HepG2 (cell line): Measurements from ENCODE around the gene TRIM5. TPM values are rescaled to one million over a fixed set of nuclear protein-coding genes. Genes with fewer than 3 reads are reported as not detected.
A peak's percentile ranks its signal among the peaks of the same experiment; 100 is the strongest.

Source experiments
- ASH2L ChIP-seq: fragments of 300-600, 200-600 bp; sonication (generic); IDR thresholded peaks from 2 replicates; pipeline ENCODE4 v1.7.0; 2017; ENCODE audit warnings: low read depth, mild to moderate bottlenecking, moderate library complexity, mixed read lengths, low read length; ENCODE audit not compliant: insufficient read length
- ATRX ChIP-seq: sonication (generic); formaldehyde crosslinking; IDR thresholded peaks from 2 replicates; pipeline ENCODE4 v1.4.0; 2020; ENCODE audit warnings: missing genetic modification reagents, borderline replicate concordance
- GATAD2A ChIP-seq: IDR thresholded peaks from 2 replicates; pipeline ENCODE4 v1.6.1; 2016
- KLF13 ChIP-seq: sonication (generic); formaldehyde crosslinking; IDR thresholded peaks from 2 replicates; pipeline ENCODE4 v1.4.0; 2020; ENCODE audit warnings: mild to moderate bottlenecking, missing genetic modification reagents
- KMT2A ChIP-seq: sonication (generic); formaldehyde crosslinking; IDR thresholded peaks from 2 replicates; pipeline ENCODE4 v1.4.0; 2020; ENCODE audit warnings: missing genetic modification reagents
- MAF1 ChIP-seq: sonication (generic); formaldehyde crosslinking; IDR thresholded peaks from 2 replicates; pipeline ENCODE4 v1.5.0; 2020; ENCODE audit warnings: missing genetic modification reagents, borderline replicate concordance
- MEF2D ChIP-seq: sonication (generic); formaldehyde crosslinking; IDR thresholded peaks from 2 replicates; pipeline ENCODE4 v1.5.1; 2020; ENCODE audit warnings: mild to moderate bottlenecking, missing genetic modification reagents
- MEIS2 ChIP-seq: sonication (generic); formaldehyde crosslinking; IDR thresholded peaks from 2 replicates; pipeline ENCODE4 v1.9.0; 2021; ENCODE audit warnings: mild to moderate bottlenecking, missing genetic modification reagents
- NONO ChIP-seq, 2 experiments: fragments of 450-650 bp in 1 of 2; sonication (generic) in 1 of 2; formaldehyde crosslinking in 1 of 2; IDR thresholded peaks in 1 of 2; conservative IDR thresholded peaks in 1 of 2; 2 replicates each; pipeline versions ENCODE4 v1.6.1 to v1.8.0; 2017 to 2022; ENCODE audit warnings: mild to moderate bottlenecking in 1 of 2, missing genetic modification reagents in 1 of 2, moderate library complexity in 1 of 2
- PHF21A ChIP-seq: sonication (generic); formaldehyde crosslinking; IDR thresholded peaks from 2 replicates; pipeline ENCODE4 v1.5.0; 2020; ENCODE audit warnings: mild to moderate bottlenecking, missing genetic modification reagents
- SMAD3 ChIP-seq: sonication (generic); formaldehyde crosslinking; IDR thresholded peaks from 2 replicates; pipeline ENCODE4 v1.4.0; 2020; ENCODE audit warnings: missing genetic modification reagents
- SP5 ChIP-seq: IDR thresholded peaks from 2 replicates; pipeline ENCODE4 v1.6.1; 2016; ENCODE audit warnings: low read depth, borderline replicate concordance
- YEATS4 ChIP-seq: sonication (generic); formaldehyde crosslinking; IDR thresholded peaks from 2 replicates; pipeline ENCODE4 v1.4.0; 2020; ENCODE audit warnings: missing genetic modification reagents, borderline replicate concordance
- ZEB1 ChIP-seq: IDR thresholded peaks from 2 replicates; pipeline ENCODE4 v1.6.1; 2012; ENCODE audit warnings: mild to moderate bottlenecking, low read depth, inconsistent platforms; ENCODE audit not compliant: insufficient replicate concordance
- ZNF17 ChIP-seq: sonication (generic); formaldehyde crosslinking; IDR thresholded peaks from 2 replicates; pipeline ENCODE4 v1.5.0; 2020; ENCODE audit warnings: mild to moderate bottlenecking, missing genetic modification reagents
- ZNF264 ChIP-seq: sonication (generic); formaldehyde crosslinking; IDR thresholded peaks from 2 replicates; pipeline ENCODE4 v1.4.0; 2020; ENCODE audit warnings: missing genetic modification reagents
- ZNF383 ChIP-seq: sonication (generic); formaldehyde crosslinking; IDR thresholded peaks from 2 replicates; pipeline ENCODE4 v1.4.0; 2020; ENCODE audit warnings: missing genetic modification reagents, mild to moderate bottlenecking, borderline replicate concordance
- ZNF546 ChIP-seq: sonication (generic); formaldehyde crosslinking; conservative IDR thresholded peaks from 2 replicates; pipeline ENCODE4 v1.8.1; 2023; ENCODE audit warnings: mild to moderate bottlenecking, missing genetic modification reagents
- ZNF550 ChIP-seq: sonication (generic); formaldehyde crosslinking; IDR thresholded peaks from 2 replicates; pipeline ENCODE4 v1.4.0; 2020; ENCODE audit warnings: mild to moderate bottlenecking, missing genetic modification reagents, borderline replicate concordance
- ZNF660 ChIP-seq: sonication (generic); formaldehyde crosslinking; IDR thresholded peaks from 2 replicates; pipeline ENCODE4 v1.5.1; 2020; ENCODE audit warnings: mild to moderate bottlenecking, low read depth, missing genetic modification reagents, borderline replicate concordance
- ZNF749 ChIP-seq: sonication (generic); formaldehyde crosslinking; IDR thresholded peaks from 2 replicates; pipeline ENCODE4 v1.8.0; 2022; ENCODE audit warnings: mild to moderate bottlenecking, missing genetic modification reagents, moderate library complexity, borderline replicate concordance
- ZNF772 ChIP-seq: sonication (generic); formaldehyde crosslinking; IDR thresholded peaks from 2 replicates; pipeline ENCODE4 v1.5.0; 2020; ENCODE audit warnings: mild to moderate bottlenecking, missing genetic modification reagents
- ZNF839 ChIP-seq: sonication (generic); formaldehyde crosslinking; IDR thresholded peaks from 2 replicates; pipeline ENCODE4 v1.4.0; 2020; ENCODE audit warnings: missing genetic modification reagents, mild to moderate bottlenecking, borderline replicate concordance
- ZSCAN22 ChIP-seq: sonication (generic); formaldehyde crosslinking; IDR thresholded peaks from 2 replicates; pipeline ENCODE4 v1.4.0; 2020; ENCODE audit warnings: mild to moderate bottlenecking, missing genetic modification reagents
- polyA plus RNA-seq, 8 experiments: library from polyadenylated mRNA; depleted of rRNA in 3 of 8; stranded (reverse) in 7 of 8; unstranded in 1 of 8; fragments of >200 nt; fragmentation: Illumina TruSeq in 4 of 8; extraction: Trizol in 4 of 8; gene quantifications; 2 replicates each; pipeline versions ENCODE4 v1.2.1 to v1.2.3, GENCODE V29; 2011 to 2016; ENCODE audit warnings: low read depth in 4 of 8, missing spikeins in 1 of 8, mixed read lengths in 1 of 8; ENCODE audit not compliant: insufficient read depth in 1 of 8
- total RNA-seq, 5 experiments: library from RNA; depleted of rRNA; stranded (reverse); fragments of >200 nt; fragmentation: Illumina TruSeq; extraction: Trizol; gene quantifications; 2 replicates each; pipeline ENCODE4 v1.2.3, GENCODE V29; 2016; ENCODE audit warnings: low read depth in 1 of 5
- TF ChIP-seq, protein P1 (sequence below): sonication (generic); formaldehyde crosslinking; IDR thresholded peaks from 2 replicates; pipeline ENCODE4 v1.5.0; 2020; ENCODE audit warnings: mild to moderate bottlenecking, missing genetic modification reagents, borderline replicate concordance
- TF ChIP-seq, protein P2 (sequence below): sonication (generic); formaldehyde crosslinking; IDR thresholded peaks from 2 replicates; pipeline ENCODE4 v1.4.0; 2020; ENCODE audit warnings: mild to moderate bottlenecking, missing genetic modification reagents

Gene TRIM5
- total and polyA plus RNA-seq, 2 of the 13 experiments (the other 11 are each of a cell fraction or from before 2014, with no cell fraction given) = 7.8 to 13.1 TPM

DNA sequence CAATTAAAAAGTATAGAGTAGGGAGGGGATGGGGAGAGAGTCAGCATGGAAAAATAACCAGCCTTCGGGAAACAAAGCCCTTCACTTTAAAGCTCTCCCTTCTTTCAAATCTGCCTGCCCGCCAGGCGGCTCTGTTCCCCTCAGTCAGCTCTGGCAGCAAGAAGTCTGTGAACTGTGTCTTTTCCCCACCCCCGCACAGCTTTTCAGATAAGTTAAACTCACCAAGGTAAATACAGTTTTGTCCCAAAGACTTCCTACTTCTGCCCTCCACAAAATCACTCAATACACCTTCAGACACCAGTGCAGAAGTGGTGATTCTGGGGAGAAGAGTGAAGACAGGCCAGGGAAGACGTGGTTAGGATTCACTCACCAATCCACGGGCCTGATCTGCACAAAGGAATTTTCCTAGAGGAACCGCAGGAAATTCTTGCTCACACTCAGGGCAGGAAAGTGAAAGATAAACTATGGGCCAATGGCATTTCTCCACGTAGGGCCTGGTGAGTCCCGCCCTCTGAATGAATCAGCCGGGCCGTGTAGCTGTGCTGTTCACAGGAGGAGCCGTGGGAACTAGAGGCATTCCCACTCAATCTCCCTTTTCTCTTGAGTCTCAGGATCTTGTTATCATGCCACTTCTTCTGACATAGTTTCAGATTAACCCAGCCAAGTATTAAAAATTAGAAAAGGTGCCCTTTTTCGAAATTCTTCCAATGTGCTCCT lies at the start of gene TRIM5 (continued):
- TF ChIP-seq ZNF839 (CRISPR knock-in tag) = no peak
- 0 out of 2 replicates have a peak, but pooled peaks have one; percentile 3 for TF ChIP-seq SP5
- TF ChIP-seq ZNF772 (CRISPR knock-in tag) = no peak; the same call in 1 of the 2 replicates
- TF ChIP-seq GATAD2A (CRISPR knock-in tag) = peak; percentile 52
- TF ChIP-seq, protein P1, sequence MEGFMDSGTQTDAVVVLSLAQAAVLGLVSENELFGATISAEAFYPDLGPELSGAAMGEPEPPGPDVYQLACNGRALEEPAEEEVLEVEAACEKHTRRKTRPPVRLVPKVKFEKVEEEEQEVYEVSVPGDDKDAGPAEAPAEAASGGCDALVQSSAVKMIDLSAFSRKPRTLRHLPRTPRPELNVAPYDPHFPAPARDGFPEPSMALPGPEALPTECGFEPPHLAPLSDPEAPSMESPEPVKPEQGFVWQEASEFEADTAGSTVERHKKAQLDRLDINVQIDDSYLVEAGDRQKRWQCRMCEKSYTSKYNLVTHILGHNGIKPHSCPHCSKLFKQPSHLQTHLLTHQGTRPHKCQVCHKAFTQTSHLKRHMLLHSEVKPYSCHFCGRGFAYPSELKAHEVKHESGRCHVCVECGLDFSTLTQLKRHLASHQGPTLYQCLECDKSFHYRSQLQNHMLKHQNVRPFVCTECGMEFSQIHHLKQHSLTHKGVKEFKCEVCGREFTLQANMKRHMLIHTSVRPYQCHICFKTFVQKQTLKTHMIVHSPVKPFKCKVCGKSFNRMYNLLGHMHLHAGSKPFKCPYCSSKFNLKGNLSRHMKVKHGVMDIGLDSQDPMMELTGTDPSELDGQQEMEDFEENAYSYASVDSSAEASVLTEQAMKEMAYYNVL (CRISPR knock-in tag) = no peak
- no peak for TF ChIP-seq ZEB1
- TF ChIP-seq ZNF383 (CRISPR knock-in tag) = no peak
- TF ChIP-seq ZNF749 = no peak
- TF ChIP-seq ZSCAN22 (CRISPR knock-in tag) = no peak
- TF ChIP-seq PHF21A (CRISPR knock-in tag) = peak; percentile 83
- TF ChIP-seq NONO (IDR thresholded peaks at IDR 0.05) = no peak
- no peak for TF ChIP-seq NONO (CRISPR knock-in tag; conservative IDR thresholded peaks at IDR 0.05)
- no peak; the same call in 1 of the 2 replicates for TF ChIP-seq YEATS4 (CRISPR knock-in tag)
- TF ChIP-seq KLF13 (CRISPR knock-in tag) = no peak
- TF ChIP-seq ASH2L = peak; percentile 65
- 0 out of 2 replicates have a peak, but pooled peaks have one; percentile 45 for TF ChIP-seq MEF2D (CRISPR knock-in tag)
- no peak for TF ChIP-seq ZNF660 (CRISPR knock-in tag)
- peak; percentile 13; the same call in 1 of the 2 replicates for TF ChIP-seq SMAD3 (CRISPR knock-in tag)
- TF ChIP-seq ZNF550 = no peak
- TF ChIP-seq, protein P2, sequence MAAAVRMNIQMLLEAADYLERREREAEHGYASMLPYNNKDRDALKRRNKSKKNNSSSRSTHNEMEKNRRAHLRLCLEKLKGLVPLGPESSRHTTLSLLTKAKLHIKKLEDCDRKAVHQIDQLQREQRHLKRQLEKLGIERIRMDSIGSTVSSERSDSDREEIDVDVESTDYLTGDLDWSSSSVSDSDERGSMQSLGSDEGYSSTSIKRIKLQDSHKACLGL (CRISPR knock-in tag) = no peak
- TF ChIP-seq MAF1 (CRISPR knock-in tag) = no peak
- peak; percentile 40; the same call in 1 of the 2 replicates for TF ChIP-seq KMT2A (CRISPR knock-in tag)
- TF ChIP-seq ZNF546 (CRISPR knock-in tag) = no peak
- TF ChIP-seq MEIS2 (CRISPR knock-in tag) = peak; percentile 16; the same call in 1 of the 2 replicates
- no peak for TF ChIP-seq ZNF17 (CRISPR knock-in tag)
- 0 out of 2 replicates have a peak, but pooled peaks have one; percentile 31 for TF ChIP-seq ZNF264 (CRISPR knock-in tag)
- TF ChIP-seq ATRX (CRISPR knock-in tag) = no peak
